CD4-positive, alpha-beta T cell (primary cell): ENCODE results near the gene SLC38A9. TPM values are rescaled to one million over a fixed set of nuclear protein-coding genes. Genes with fewer than 3 reads are reported as not detected.

Source experiments
- ATAC-seq: fragments of 200-7000 bp; cut with Tn5 transposase; one replicate; pipeline ENCODE4 v1.10.0; 2022; ENCODE audit warnings: mild to moderate bottlenecking; ENCODE audit not compliant: poor library complexity
- CTCF ChIA-PET: fragments of 350-600 bp; sonication (Branson Sonifier 250); formaldehyde crosslinking; loops from one replicate; lab custom pipeline; 2021; ENCODE audit warnings: antibody characterized with exemption, inconsistent platforms; lab: Charles Lee
- POLR2A ChIA-PET: fragments of 350-600 bp; sonication (Branson Sonifier 250); formaldehyde crosslinking; loops from one replicate; lab custom pipeline; 2021; ENCODE audit warnings: antibody characterized with exemption, inconsistent platforms; lab: Charles Lee
- DNase-seq, 14 experiments: peaks; one replicate each; pipeline ENCODE4 v3.0.0-alpha.2; 2013 to 2020; ENCODE audit warnings: mixed read lengths in 2 of 14
- H3K27ac ChIP-seq, 2 donors: one replicate each; pipeline versions ENCODE4 v1.5.1 to v1.7.0; 2013; ENCODE audit warnings: low read length in 2 of 2, low read depth in 1 of 2, mild to moderate bottlenecking in 1 of 2
- H3K27me3 ChIP-seq, 2 experiments: 1 replicate in 1 of 2; 2 replicates in 1 of 2; pipeline versions ENCODE4 v1.6.1 to v1.7.0; 2013; ENCODE audit warnings: low read length in 2 of 2, control low read depth in 1 of 2, mild to moderate bottlenecking in 1 of 2, moderate library complexity in 1 of 2; ENCODE audit not compliant: insufficient read depth in 2 of 2, control insufficient read depth in 1 of 2
- H3K36me3 ChIP-seq: one replicate; pipeline ENCODE4 v1.6.1; 2013; ENCODE audit warnings: low read length, control low read depth; ENCODE audit not compliant: insufficient read depth
- H3K4me1 ChIP-seq: one replicate; pipeline ENCODE4 v1.6.1; 2013; ENCODE audit warnings: low read length, control low read depth; ENCODE audit not compliant: insufficient read depth
- H3K4me3 ChIP-seq: one replicate; pipeline ENCODE4 v1.5.1; 2013; ENCODE audit warnings: mild to moderate bottlenecking, low read length, moderate library complexity
- H3K9me3 ChIP-seq, 2 experiments: 1 replicate in 1 of 2; 2 replicates in 1 of 2; pipeline versions ENCODE4 v1.6.1 to v1.7.0; 2013; ENCODE audit warnings: low read length in 2 of 2, mild to moderate bottlenecking in 2 of 2, control low read depth in 1 of 2, moderate library complexity in 1 of 2; ENCODE audit not compliant: control insufficient read depth in 1 of 2, insufficient read depth in 1 of 2
- H3K27ac Mint-ChIP-seq: one replicate; pipeline ENCODE4 v1.8.0; 2020; ENCODE audit warnings: mixed read lengths
- H3K27me3 Mint-ChIP-seq: one replicate; pipeline ENCODE4 v1.8.0; 2021; ENCODE audit warnings: mixed read lengths
- H3K36me3 Mint-ChIP-seq: one replicate; pipeline ENCODE4 v1.8.0; 2021; ENCODE audit warnings: low read depth, mixed read lengths
- H3K4me1 Mint-ChIP-seq: one replicate; pipeline ENCODE4 v1.8.0; 2021; ENCODE audit warnings: low read depth, mixed read lengths
- H3K4me3 Mint-ChIP-seq: one replicate; pipeline ENCODE4 v1.8.0; 2020; ENCODE audit warnings: mild to moderate bottlenecking, mixed read lengths
- H3K9me3 Mint-ChIP-seq: one replicate; pipeline ENCODE4 v1.8.0; 2020; ENCODE audit warnings: mixed read lengths
- CTCF ChIP-seq: fragments of 200-600 bp; IDR thresholded peaks from one replicate; pipeline ENCODE4 v1.8.0; 2022; ENCODE audit warnings: antibody characterized with exemption, mild to moderate bottlenecking
- intact Hi-C, 2 experiments: fragments of 100-400 bp; cut with DNase I in 1 of 2; cut with micrococcal nuclease in 1 of 2; formaldehyde crosslinking; loops; one replicate each; pipeline versions ENCODE4 v1.15.1 to v1.9.0; 2023 to 2025; cut with DNase I, micrococcal nuclease
- total RNA-seq, 174 experiments: library from RNA in 2 of 174; stranded (reverse) in 2 of 174; gene quantifications; one replicate each; pipeline ENCODE4 v1.2.3 and lab custom pipeline; 2021 to 2026

Gene SLC38A9
- total RNA-seq, 2 experiments from 2014 or later: 10.0 to 10.3 TPM

- Mint-ChIP-seq H3K4me1 (peaks cover 28% of the 10 kb centered on the region), H3K27me3 (no peaks in the 10 kb centered on the region), H3K27ac (peak overlapping the region; percentile 52), H3K4me3 (no peak overlapping the region), H3K9me3 (no peaks in the 10 kb centered on the region), H3K36me3 (no peaks in the 10 kb centered on the region)
- Histone ChIP-seq H3K27ac (no peak overlapping the region), H3K4me1 (peaks cover 19% of the 10 kb centered on the region), H3K9me3 (no peaks in the 10 kb centered on the region), H3K4me3 (no peak overlapping the region), H3K36me3 (no peaks in the 10 kb centered on the region), H3K27me3 (no peaks in the 10 kb centered on the region)
- ATAC-seq: no peak
- no peak for DNase-seq
- no peak for TF ChIP-seq CTCF
- POLR2A ChIA-PET: no interaction called here
- CTCF ChIA-PET: no interaction called here
- intact Hi-C loops: no loop called here
Measured at GRCh38 chr5:55599148-55600050, 112.7 kb downstream of the SLC38A9 start.

DNA sequence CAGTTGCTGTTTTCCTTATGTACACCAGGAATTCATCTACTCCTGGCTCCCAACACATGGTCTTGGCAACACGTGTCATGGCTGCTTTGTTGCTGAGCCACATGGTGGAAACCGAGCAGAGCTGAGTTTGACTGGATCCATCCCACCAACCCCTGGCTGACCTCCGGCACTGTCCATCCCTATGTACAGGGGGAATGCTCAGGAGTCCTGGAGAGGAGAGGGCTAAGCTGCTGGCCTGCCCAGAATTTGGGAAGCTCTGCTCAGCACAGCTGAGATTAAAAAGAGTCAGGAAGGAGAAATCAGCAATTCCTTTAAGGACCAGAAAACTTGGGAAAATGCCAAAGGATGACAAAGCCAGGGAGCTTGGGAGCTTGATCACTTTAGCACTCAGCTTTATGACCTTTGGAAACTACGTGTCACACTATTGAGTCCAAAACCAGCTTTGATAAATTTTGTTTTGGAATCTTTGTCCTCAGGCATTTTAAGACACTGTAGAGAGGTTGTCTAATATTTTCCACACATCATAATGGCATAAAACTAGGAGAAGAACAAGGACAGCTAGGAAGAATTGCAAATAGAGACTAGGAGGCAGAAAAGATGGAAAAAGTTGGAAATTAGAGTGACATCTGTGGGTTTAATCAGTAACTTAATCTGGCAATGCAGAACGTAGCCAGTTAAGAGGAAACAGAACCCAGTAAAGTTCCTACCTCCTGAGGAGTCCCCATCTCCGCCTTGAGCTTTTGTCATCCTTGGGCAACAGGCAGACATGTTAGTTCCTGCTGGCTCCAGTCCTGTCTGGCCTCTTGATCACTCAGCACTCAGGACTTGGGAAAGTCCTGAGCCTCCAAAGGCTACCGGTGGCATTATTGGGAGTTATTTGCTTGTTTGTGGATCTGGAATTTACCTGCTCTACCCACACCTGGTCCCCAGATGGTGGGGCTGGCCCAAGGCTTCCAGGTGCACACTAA, 114.8 kb downstream of the SLC38A9 start:
- Mint-ChIP-seq H3K27me3 (no peaks in the 10 kb centered on the region), H3K4me1 (peaks cover 24% of the 10 kb centered on the region), H3K27ac (no peak overlapping the region), H3K9me3 (no peaks in the 10 kb centered on the region), H3K4me3 (no peak overlapping the region), H3K36me3 (no peaks in the 10 kb centered on the region)
- ChIA-PET POLR2A (no interaction called here), CTCF (no interaction called here)
- TF ChIP-seq CTCF: no peak
- ATAC-seq: no peak
- H3K4me1 ChIP-seq: peaks cover 19% of the 10 kb centered on the region
- no peaks in the 10 kb centered on the region for H3K9me3 ChIP-seq
- no peaks in the 10 kb centered on the region for H3K36me3 ChIP-seq
- H3K4me3 ChIP-seq: no peak overlapping the region
- no peaks in the 10 kb centered on the region for H3K27me3 ChIP-seq
- DNase-seq: no peak
- intact Hi-C loops: no loop called here
- H3K27ac ChIP-seq: no peak overlapping the region

DNA sequence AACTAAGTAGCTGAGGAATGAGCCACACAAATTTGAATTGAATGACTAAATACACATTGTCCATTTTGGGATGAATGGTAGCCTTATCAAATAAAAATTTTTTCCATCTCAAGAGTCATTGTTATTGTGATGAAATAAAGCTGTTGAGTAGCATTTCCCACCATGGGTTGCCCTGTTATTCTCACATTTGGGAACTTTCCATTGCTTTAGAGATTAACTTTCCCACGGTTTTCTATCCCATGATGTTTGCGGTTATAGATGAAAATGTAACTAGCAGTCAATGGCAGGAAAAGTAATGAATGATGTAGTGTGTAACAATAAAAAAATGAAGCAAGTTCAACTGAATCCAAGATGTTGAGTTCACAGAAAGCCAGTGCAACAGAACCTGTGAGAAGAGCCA, 117.5 kb downstream of the SLC38A9 start:
- TF ChIP-seq CTCF: no peak
- ATAC-seq (no peak), DNase-seq (no peak)
- H3K4me3 ChIP-seq: no peak overlapping the region
- no peak overlapping the region for H3K27ac Mint-ChIP-seq
- H3K4me3 Mint-ChIP-seq: no peak overlapping the region
- H3K4me1 Mint-ChIP-seq: peaks cover 9% of the 10 kb centered on the region
- POLR2A ChIA-PET: no interaction called here
- no peaks in the 10 kb centered on the region for H3K27me3 Mint-ChIP-seq
- no peaks in the 10 kb centered on the region for H3K27me3 ChIP-seq
- H3K4me1 ChIP-seq: peaks cover 3% of the 10 kb centered on the region
- no peaks in the 10 kb centered on the region for H3K36me3 Mint-ChIP-seq
- CTCF ChIA-PET: no interaction called here
- H3K27ac ChIP-seq: no peak overlapping the region
- H3K9me3 Mint-ChIP-seq: no peaks in the 10 kb centered on the region
- no peaks in the 10 kb centered on the region for H3K9me3 ChIP-seq
- intact Hi-C loops: no loop called here
- H3K36me3 ChIP-seq: no peaks in the 10 kb centered on the region
